K562 (cell line): ENCODE measurements around the gene SFI1. TPM values are rescaled to one million over a fixed set of nuclear protein-coding genes. Genes with fewer than 3 reads are reported as not detected.

ENCODE experiments used
- ATAC-seq: fragments of 200-7000 bp; cut with Tn5 transposase; 3 replicates; pipeline ENCODE4 v1.9.1; 2020; ENCODE audit warnings: moderate library complexity
- BruUV-seq: library from RNA; stranded (reverse); fragments of 400-500 nt; replicated peaks from 2 replicates; lab custom pipeline; 2021; lab: Mats Ljungman, UMichigan
- CTCF ChIA-PET: fragments of 300-600 bp; formaldehyde crosslinking; extraction: SDS; loops from one replicate; lab custom pipeline; 2021; ENCODE audit warnings: low intra/inter-chr PET ratio; lab: Yijun Ruan, JAX
- POLR2A ChIA-PET: fragments of 300-600, 350-650 bp; sonication (Branson Sonifier 250); formaldehyde crosslinking; extraction: SDS; loops from one replicate; lab custom pipeline; 2021; ENCODE audit warnings: antibody characterized with exemption, inconsistent platforms; lab: Yijun Ruan, JAX
- DNase-seq, 4 experiments: peaks; one replicate each; pipeline versions ENCODE4 v3.0.0 to v3.0.0-alpha.2; 2011 to 2018; ENCODE audit warnings: low spot score in 3 of 4, mixed read lengths in 3 of 4; ENCODE audit errors: extremely low read depth in 1 of 4
- FAIRE-seq: peaks from 2 replicates; lab custom pipeline; 2011; peaks lifted over from hg19 to GRCh38; lab: Jason Lieb, UNC
- H2AFZ ChIP-seq: 2 replicates; pipeline ENCODE4 v1.6.0; 2011; ENCODE audit warnings: low read depth, low read length, control low read depth, inconsistent platforms
- H3K27ac ChIP-seq: fragments of 200-600 bp; 3 replicates; pipeline ENCODE4 v1.8.0; 2011; ENCODE audit warnings: low read depth, mild to moderate bottlenecking, control low read depth, inconsistent platforms, low read length, moderate library complexity, mixed read lengths; ENCODE audit errors: extremely low read depth
- H3K27me3 ChIP-seq, 2 experiments: fragments of 300-600 bp in 1 of 2; 2 replicates in 1 of 2; 3 replicates in 1 of 2; pipeline versions ENCODE4 v1.6.0 to v1.8.0; 2011; ENCODE audit warnings: inconsistent platforms in 2 of 2, low read length in 2 of 2, mild to moderate bottlenecking in 1 of 2, mixed read lengths in 1 of 2, moderate library complexity in 1 of 2; ENCODE audit not compliant: control insufficient read depth in 2 of 2, insufficient read depth in 2 of 2
- H3K36me3 ChIP-seq: fragments of 300-600 bp; 3 replicates; pipeline ENCODE4 v1.8.0; 2011; ENCODE audit warnings: mild to moderate bottlenecking, low read length, inconsistent platforms; ENCODE audit not compliant: control insufficient read depth, insufficient read depth
- H3K4me1 ChIP-seq, 2 experiments: fragments of 200-600 bp in 1 of 2; replicated peaks in 1 of 2; 2 replicates in 1 of 2; 3 replicates in 1 of 2; pipeline versions ENCODE4 v1.5.1 to v1.8.0; 2011; ENCODE audit warnings: inconsistent platforms in 2 of 2, low read length in 2 of 2, mild to moderate bottlenecking in 1 of 2, mixed read lengths in 1 of 2, moderate library complexity in 1 of 2; ENCODE audit not compliant: control insufficient read depth in 2 of 2, insufficient read depth in 2 of 2
- H3K4me2 ChIP-seq: 2 replicates; pipeline ENCODE4 v1.6.1; 2011; ENCODE audit warnings: low read length, control low read depth, inconsistent platforms, mixed read lengths; ENCODE audit not compliant: insufficient read depth
- H3K4me3 ChIP-seq: fragments of 200-600 bp; sonication (generic), shearing (Covaris generic); 2 replicates; pipeline ENCODE4 v1.5.1; 2016; ENCODE audit warnings: control low read depth, inconsistent platforms
- H3K79me2 ChIP-seq: fragments of 200-600 bp; 3 replicates; pipeline ENCODE4 v1.8.0; 2011; ENCODE audit warnings: low read length, inconsistent platforms; ENCODE audit not compliant: control insufficient read depth, insufficient read depth
- H3K9ac ChIP-seq, 2 experiments: 2 replicates each; pipeline versions ENCODE4 v1.6.0 to v1.6.1; 2011; ENCODE audit warnings: low read depth in 2 of 2, low read length in 2 of 2, control low read depth in 1 of 2, inconsistent platforms in 1 of 2, mild to moderate bottlenecking in 1 of 2, mixed read lengths in 1 of 2; ENCODE audit not compliant: insufficient read depth in 1 of 2
- H3K9me1 ChIP-seq: one replicate; pipeline ENCODE4 v1.6.0; 2011; ENCODE audit warnings: inconsistent platforms, mild to moderate bottlenecking, low read length, moderate library complexity; ENCODE audit not compliant: control insufficient read depth, insufficient read depth
- H3K9me3 ChIP-seq: replicated peaks from 2 replicates; pipeline ENCODE4 v1.5.1; 2011; ENCODE audit warnings: low read depth, low read length, inconsistent platforms; ENCODE audit not compliant: control insufficient read depth, insufficient read depth
- H4K20me1 ChIP-seq: replicated peaks from 2 replicates; pipeline ENCODE4 v1.6.1; 2011; ENCODE audit warnings: low read length, inconsistent platforms, mixed read lengths; ENCODE audit not compliant: control insufficient read depth, insufficient read depth
- ASH1L ChIP-seq: fragments of 450-650 bp; IDR thresholded peaks from 2 replicates; pipeline ENCODE4 v1.6.1; 2018; ENCODE audit warnings: borderline replicate concordance, mild to moderate bottlenecking, low read depth; ENCODE audit not compliant: partially characterized antibody
- GTF3C2 ChIP-seq: IDR thresholded peaks from 3 replicates; pipeline ENCODE4 v1.6.1; 2011; ENCODE audit warnings: borderline replicate concordance, mild to moderate bottlenecking, moderate library complexity; ENCODE audit not compliant: insufficient read length; ENCODE audit errors: extremely low read depth
- MECOM ChIP-seq: fragments of 250-450 bp; sonication (Bioruptor Pico); IDR thresholded peaks from 2 replicates; pipeline ENCODE4 v1.8.0; 2022; ENCODE audit warnings: inconsistent platforms
- PHF21A ChIP-seq: fragments of 450-650 bp; IDR thresholded peaks from 2 replicates; pipeline ENCODE4 v1.6.1; 2017; ENCODE audit warnings: low read depth, borderline replicate concordance
- SMAD3 ChIP-seq: fragments of 450-650 bp; formaldehyde crosslinking; conservative IDR thresholded peaks from 2 replicates; pipeline ENCODE4 v1.4.0; 2020; ENCODE audit warnings: mild to moderate bottlenecking
- TFE3 ChIP-seq: fragments of 450-650 bp; formaldehyde crosslinking; IDR thresholded peaks from 2 replicates; pipeline ENCODE4 v1.4.0; 2020; ENCODE audit warnings: mild to moderate bottlenecking, mixed read lengths
- WGBS: fragments of 100-300 bp; shearing (Covaris generic); methylation state at CpG from one replicate; pipeline ENCODE4 v1.1.6; 2016; ENCODE audit warnings: low coverage, mixed read lengths; ENCODE audit not compliant: insufficient coverage; ENCODE audit errors: missing lambda C conversion rate; 5-methylcytosine and 5-hydroxymethylcytosine counted together
- in situ Hi-C: fragments of 300-500 bp; cut with MboI; formaldehyde crosslinking; loops from 4 replicates; pipeline ENCODE4 v1.15.0; 2018; ENCODE audit warnings: inconsistent platforms, mixed read lengths
- intact Hi-C: fragments of 100-400 bp; cut with micrococcal nuclease; formaldehyde crosslinking; loops from 2 replicates; pipeline ENCODE4 v1.14.2; 2022
- polyA plus RNA-seq, 8 experiments: library from polyadenylated mRNA; depleted of rRNA in 4 of 8; stranded (reverse) in 5 of 8; unstranded in 3 of 8; fragments of >200 nt; fragmentation: Nextera tagmentation in 2 of 8; fragmentation: Illumina TruSeq in 1 of 8; extraction: Ambion mirVana in 2 of 8; extraction: Trizol in 1 of 8; gene quantifications; 2 replicates each; pipeline versions ENCODE4 v1.2.1 to v1.2.3, GENCODE V29; 2011 to 2014; ENCODE audit warnings: inconsistent platforms in 1 of 8, missing spikeins in 1 of 8
- total RNA-seq, 7 experiments: library from RNA; depleted of rRNA in 6 of 7; stranded (reverse); fragments of >200 nt in 6 of 7; fragmentation: Illumina TruSeq in 2 of 7; extraction: Trizol in 2 of 7; gene quantifications; 2 replicates each; pipeline versions ENCODE4 v1.2.1 to v1.2.3, GENCODE V29; 2011 to 2021; ENCODE audit warnings: low replicate concordance in 1 of 7

Gene SFI1
- total and polyA plus RNA-seq, 9 of the 15 experiments (the other 6 are each of a cell fraction or from before 2014, with no cell fraction given) = 3.0 to 25.6 (median 14.1) TPM

- TF ChIP-seq GTF3C2 (no peak), ASH1L (no peak), PHF21A (no peak)
Measured at GRCh38 chr22:31532060-31532459, 35.7 kb downstream of the SFI1 start (continued).

- DNase-seq = no peak
Measured at GRCh38 chr22:31533374-31533773, 37.0 kb downstream of the SFI1 start.

More at GRCh38 chr22:31533374-31533773, 37.0 kb downstream of the SFI1 start:
- Histone ChIP-seq H3K27ac (no peak overlapping the region), H3K79me2 (no peaks in the 10 kb centered on the region), H3K27me3 (no peaks in the 10 kb centered on the region), H3K36me3 (no peaks in the 10 kb centered on the region), H3K4me3 (no peak overlapping the region), H3K4me1 (peaks cover 0 to 7% of the 10 kb centered on the region in 2 experiments; a peak in 3 of 5 replicates), H3K9me1 (no peaks in the 10 kb centered on the region), H3K9me3 (no peaks in the 10 kb centered on the region), H2AFZ (no peak overlapping the region), H4K20me1 (no peaks in the 10 kb centered on the region)
- CTCF ChIA-PET = no interaction called here
- ATAC-seq (no peak), FAIRE-seq (no peak)
- POLR2A ChIA-PET = interaction anchor here (0.6 kb wide), 1 partner anchor 13 kb away, joined by 3 read pairs; no protein-coding TSS in a partner anchor
- in situ Hi-C loops (no loop called here), intact Hi-C loops (no loop called here)
- TF ChIP-seq MECOM = no peak
- no peak for TF ChIP-seq SMAD3
- TF ChIP-seq TFE3 (CRISPR knock-in tag) = peak; percentile 34; the same call in 1 of the 2 replicates
- TF ChIP-seq, all 486 proteins: peak for 1
- Histone ChIP-seq H3K9ac (no peak overlapping the region), H3K4me2 (no peak overlapping the region)
- BruUV-seq = no TSS peak
- 68% methylated on average over 3 of the region's 5 CpGs for WGBS
